Activated CD4-positive, alpha-beta memory T cell treated with anti-CD3 and anti-CD28 coated beads, Interleukin-2, amount 10 ng/mL, durations not matched to agents 7 days and 5 days (primary cell): ENCODE data around the gene RABEP1. TPM values are rescaled to one million over a fixed set of nuclear protein-coding genes. Genes with fewer than 3 reads are reported as not detected.

Source experiments
- CTCF ChIA-PET: fragments of 350-600 bp; sonication (Branson Sonifier 250); formaldehyde crosslinking; loops from one replicate; lab custom pipeline; 2021; ENCODE audit warnings: antibody characterized with exemption, inconsistent platforms; lab: Charles Lee
- POLR2A ChIA-PET: fragments of 350-600 bp; sonication (Branson Sonifier 250); formaldehyde crosslinking; loops from one replicate; lab custom pipeline; 2021; ENCODE audit warnings: antibody characterized with exemption; lab: Charles Lee
- DNase-seq: peaks from one replicate; pipeline ENCODE4 v3.0.0-alpha.2; 2020
- H3K27ac Mint-ChIP-seq: one replicate; pipeline ENCODE4 v1.8.0; 2021; ENCODE audit warnings: mild to moderate bottlenecking, mixed read lengths
- H3K27me3 Mint-ChIP-seq: one replicate; pipeline ENCODE4 v1.8.0; 2021; ENCODE audit warnings: mixed read lengths
- H3K36me3 Mint-ChIP-seq: one replicate; pipeline ENCODE4 v1.8.0; 2021; ENCODE audit warnings: low read depth, mixed read lengths
- H3K4me1 Mint-ChIP-seq: one replicate; pipeline ENCODE4 v1.8.0; 2021; ENCODE audit warnings: mixed read lengths
- H3K4me3 Mint-ChIP-seq: one replicate; pipeline ENCODE4 v1.8.0; 2021; ENCODE audit warnings: mild to moderate bottlenecking, mixed read lengths
- H3K9me3 Mint-ChIP-seq: one replicate; pipeline ENCODE4 v1.8.0; 2021; ENCODE audit warnings: mixed read lengths
- total RNA-seq, 2 experiments: library from RNA; stranded (reverse); gene quantifications; one replicate each; pipeline ENCODE4 v1.2.3, GENCODE V29; 2021

The RABEP1 gene
- total RNA-seq, 2 experiments from 2014 or later, result 37.3 to 37.8 TPM

- no peak overlapping the region for H3K4me3 Mint-ChIP-seq
- H3K27ac Mint-ChIP-seq, result no peak overlapping the region
- no peaks in the 10 kb centered on the region for H3K4me1 Mint-ChIP-seq
- peaks cover 29% of the 10 kb centered on the region for H3K36me3 Mint-ChIP-seq
- no peak for DNase-seq
- ChIA-PET CTCF (no interaction called here), POLR2A (no interaction called here)
- H3K27me3 Mint-ChIP-seq, result no peaks in the 10 kb centered on the region
- no peaks in the 10 kb centered on the region for H3K9me3 Mint-ChIP-seq
These were observed 72.9 kb downstream of the RABEP1 start for GRCh38 chr17:5354886-5355415.

GRCh38 chr17:5355421-5356129 is 73.5 kb downstream of the RABEP1 start:
- H3K4me3 Mint-ChIP-seq, result no peak overlapping the region
- ChIA-PET POLR2A (no interaction called here), CTCF (no interaction called here)
- no peaks in the 10 kb centered on the region for H3K4me1 Mint-ChIP-seq
- H3K27ac Mint-ChIP-seq, result no peak overlapping the region
- no peaks in the 10 kb centered on the region for H3K9me3 Mint-ChIP-seq
- H3K27me3 Mint-ChIP-seq, result no peaks in the 10 kb centered on the region
- DNase-seq, result no peak
- H3K36me3 Mint-ChIP-seq, result peaks cover 30% of the 10 kb centered on the region

- Mint-ChIP-seq H3K4me1 (no peaks in the 10 kb centered on the region), H3K4me3 (no peak overlapping the region), H3K36me3 (peaks cover 36% of the 10 kb centered on the region), H3K27me3 (no peaks in the 10 kb centered on the region), H3K27ac (no peak overlapping the region), H3K9me3 (no peaks in the 10 kb centered on the region)
- POLR2A ChIA-PET, result no interaction called here
- no peak for DNase-seq
- CTCF ChIA-PET, result no interaction called here
These were observed 79.3 kb downstream of the RABEP1 start for GRCh38 chr17:5361426-5361825.

GRCh38 chr17:5362162-5362811 is 80.2 kb downstream of the RABEP1 start:
- Mint-ChIP-seq H3K9me3 (no peaks in the 10 kb centered on the region), H3K4me3 (no peak overlapping the region), H3K4me1 (no peaks in the 10 kb centered on the region), H3K27ac (no peak overlapping the region), H3K36me3 (peaks cover 36% of the 10 kb centered on the region), H3K27me3 (no peaks in the 10 kb centered on the region)
- POLR2A ChIA-PET, result no interaction called here
- DNase-seq, result no peak
- CTCF ChIA-PET, result no interaction called here

- DNase-seq, result no peak
- CTCF ChIA-PET, result no interaction called here
- no peak overlapping the region for H3K4me3 Mint-ChIP-seq
- H3K36me3 Mint-ChIP-seq, result peaks cover 36% of the 10 kb centered on the region
- H3K27me3 Mint-ChIP-seq, result no peaks in the 10 kb centered on the region
- H3K27ac Mint-ChIP-seq, result no peak overlapping the region
- H3K4me1 Mint-ChIP-seq, result no peaks in the 10 kb centered on the region
- no peaks in the 10 kb centered on the region for H3K9me3 Mint-ChIP-seq
- POLR2A ChIA-PET, result no interaction called here
These were observed 82.1 kb downstream of the RABEP1 start for GRCh38 chr17:5364156-5364555.

GRCh38 chr17:5364696-5365095 is 82.6 kb downstream of the RABEP1 start:
- H3K9me3 Mint-ChIP-seq, result no peaks in the 10 kb centered on the region
- no peak for DNase-seq
- ChIA-PET POLR2A (no interaction called here), CTCF (no interaction called here)
- H3K4me3 Mint-ChIP-seq, result no peak overlapping the region
- no peaks in the 10 kb centered on the region for H3K4me1 Mint-ChIP-seq
- H3K27ac Mint-ChIP-seq, result no peak overlapping the region
- no peaks in the 10 kb centered on the region for H3K27me3 Mint-ChIP-seq
- peaks cover 39% of the 10 kb centered on the region for H3K36me3 Mint-ChIP-seq

GRCh38 chr17:5365831-5366230 is 83.7 kb downstream of the RABEP1 start:
- ChIA-PET POLR2A (no interaction called here), CTCF (no interaction called here)
- H3K27me3 Mint-ChIP-seq, result no peaks in the 10 kb centered on the region
- H3K27ac Mint-ChIP-seq, result no peak overlapping the region
- peaks cover 2% of the 10 kb centered on the region for H3K4me1 Mint-ChIP-seq
- no peaks in the 10 kb centered on the region for H3K9me3 Mint-ChIP-seq
- no peak for DNase-seq
- peaks cover 42% of the 10 kb centered on the region for H3K36me3 Mint-ChIP-seq
- no peak overlapping the region for H3K4me3 Mint-ChIP-seq

- peaks cover 36% of the 10 kb centered on the region for H3K36me3 Mint-ChIP-seq
- POLR2A ChIA-PET, result no interaction called here
These were observed 88.3 kb downstream of the RABEP1 start for GRCh38 chr17:5370411-5370810.

GRCh38 chr17:5373112-5373511 is 91.0 kb downstream of the RABEP1 start:
- Mint-ChIP-seq H3K27ac (no peak overlapping the region), H3K36me3 (peaks cover 45% of the 10 kb centered on the region), H3K9me3 (no peaks in the 10 kb centered on the region)

More at GRCh38 chr17:5370411-5370810, 88.3 kb downstream of the RABEP1 start:
- Mint-ChIP-seq H3K27me3 (no peaks in the 10 kb centered on the region), H3K4me1 (peaks cover 2% of the 10 kb centered on the region), H3K9me3 (no peaks in the 10 kb centered on the region), H3K27ac (no peak overlapping the region), H3K4me3 (no peak overlapping the region)
- no peak for DNase-seq
- CTCF ChIA-PET, result no interaction called here

GRCh38 chr17:5378566-5379207 is 96.6 kb downstream of the RABEP1 start:
- ChIA-PET CTCF (no interaction called here), POLR2A (interaction anchor here (1.0 kb wide), 1 partner anchor 13 kb away, joined by 3 read pairs; no protein-coding TSS in a partner anchor)
- H3K9me3 Mint-ChIP-seq, result no peaks in the 10 kb centered on the region
- H3K27ac Mint-ChIP-seq, result peak overlapping the region; percentile 12
- H3K4me3 Mint-ChIP-seq, result no peak overlapping the region
- no peak for DNase-seq
- H3K36me3 Mint-ChIP-seq, result peaks cover 62% of the 10 kb centered on the region
- no peaks in the 10 kb centered on the region for H3K27me3 Mint-ChIP-seq
- H3K4me1 Mint-ChIP-seq, result peaks cover 2% of the 10 kb centered on the region

More at GRCh38 chr17:5373112-5373511, 91.0 kb downstream of the RABEP1 start:
- Mint-ChIP-seq H3K4me3 (no peak overlapping the region), H3K27me3 (no peaks in the 10 kb centered on the region), H3K4me1 (peaks cover 2% of the 10 kb centered on the region)
- CTCF ChIA-PET, result no interaction called here
- POLR2A ChIA-PET, result interaction anchor here (1.1 kb wide), 1 partner anchor 17 kb away, joined by 3 read pairs; no protein-coding TSS in a partner anchor
- no peak for DNase-seq

GRCh38 chr17:5379351-5380107 is 97.4 kb downstream of the RABEP1 start:
- no peak for DNase-seq
- no peak overlapping the region for H3K4me3 Mint-ChIP-seq
- no peaks in the 10 kb centered on the region for H3K9me3 Mint-ChIP-seq
- no peaks in the 10 kb centered on the region for H3K27me3 Mint-ChIP-seq
- CTCF ChIA-PET, result interaction anchor here (0.6 kb wide), 1 partner anchor 11 kb away, joined by 3 read pairs; no protein-coding TSS in a partner anchor
- no peak overlapping the region for H3K27ac Mint-ChIP-seq
- POLR2A ChIA-PET, result interaction anchor here (1.0 to 1.6 kb wide), 2 partner anchors 11 to 12 kb away, joined by 3 read pairs; no protein-coding TSS in a partner anchor
- peaks cover 68% of the 10 kb centered on the region for H3K36me3 Mint-ChIP-seq
- H3K4me1 Mint-ChIP-seq, result peaks cover 2% of the 10 kb centered on the region

- peaks cover 77% of the 10 kb centered on the region for H3K36me3 Mint-ChIP-seq
- POLR2A ChIA-PET, result interaction anchor here (1.0 to 1.6 kb wide), 3 partner anchors 10 to 58 kb away, joined by 3 read pairs; partner anchors contain the start of gene C1QBP
These were observed 98.5 kb downstream of the RABEP1 start for GRCh38 chr17:5380491-5381135.

More at GRCh38 chr17:5380491-5381135, 98.5 kb downstream of the RABEP1 start:
- CTCF ChIA-PET, result no interaction called here
- H3K4me1 Mint-ChIP-seq, result peaks cover 2% of the 10 kb centered on the region
- no peaks in the 10 kb centered on the region for H3K27me3 Mint-ChIP-seq
- H3K4me3 Mint-ChIP-seq, result no peak overlapping the region
- H3K27ac Mint-ChIP-seq, result no peak overlapping the region
- no peak for DNase-seq
- no peaks in the 10 kb centered on the region for H3K9me3 Mint-ChIP-seq
